Psoas muscle (tissue), 8 donors: ENCODE results near the gene HS3ST3A1. TPM values are rescaled to one million over a fixed set of nuclear protein-coding genes. Genes with fewer than 3 reads are reported as not detected.

Source experiments
- ATAC-seq, 4 donors: fragments of 200-7000 bp; cut with Tn5 transposase; one replicate each; pipeline ENCODE4 v1.9.1; 2020; ENCODE audit warnings: moderate library complexity in 3 of 4, mild to moderate bottlenecking in 2 of 4
- DNase-seq, 2 donors: peaks; one replicate each; pipeline ENCODE4 v3.0.0-alpha.2; 2020
- H3K27ac ChIP-seq: fragments of 200-600 bp; one replicate; pipeline ENCODE4 v1.8.0; 2022
- H3K27me3 ChIP-seq, 3 donors: fragments of 200-600 bp in 1 of 3; one replicate each; pipeline versions ENCODE4 v1.6.1 to v1.8.0; 2013 to 2022; ENCODE audit warnings: low read length in 2 of 3, mild to moderate bottlenecking in 2 of 3, moderate library complexity in 1 of 3; ENCODE audit not compliant: insufficient read depth in 3 of 3
- H3K36me3 ChIP-seq, 2 donors: fragments of 200-600 bp in 1 of 2; one replicate each; pipeline versions ENCODE4 v1.6.1 to v1.8.0; 2013 to 2022; ENCODE audit warnings: low read depth in 1 of 2, mild to moderate bottlenecking in 1 of 2, moderate library complexity in 1 of 2; ENCODE audit not compliant: insufficient read depth in 1 of 2
- H3K4me1 ChIP-seq: fragments of 200-600 bp; one replicate; pipeline ENCODE4 v1.8.0; 2022
- H3K4me3 ChIP-seq: fragments of 200-600 bp; one replicate; pipeline ENCODE4 v1.8.0; 2022; ENCODE audit warnings: mild to moderate bottlenecking
- H3K9me3 ChIP-seq: fragments of 200-600 bp; one replicate; pipeline ENCODE4 v1.8.0; 2022
- CTCF ChIP-seq: fragments of 200-600 bp; IDR thresholded peaks from one replicate; pipeline ENCODE4 v1.8.0; 2022; ENCODE audit warnings: antibody characterized with exemption
- WGBS, 3 donors: extraction: QIAGEN DNeasy Blood & Tissue Kit; methylation state at CpG; one replicate each; pipeline versions ENCODE4 v1.1.6 to v1.1.7; 2013; 5-methylcytosine and 5-hydroxymethylcytosine counted together
- intact Hi-C, 2 donors: fragments of 100-400 bp; cut with DNase I; formaldehyde crosslinking; loops; one replicate each; pipeline versions ENCODE4 v1.11.0 to v1.14.2; 2022
- polyA plus RNA-seq, 3 donors: library from polyadenylated mRNA; stranded (reverse); fragments of 200-250 nt; gene quantifications; one replicate each; pipeline ENCODE4 v1.2.3, GENCODE V29; 2013
- total RNA-seq, 4 donors: library from RNA; stranded (reverse); fragmentation: NEBNext Ultra II Directional in 2 of 4; extraction: Animal tissue kit (Norgen Biotek cat#: 25700) in 2 of 4; gene quantifications; one replicate each; pipeline versions ENCODE4 v1.2.1 to v1.2.4, GENCODE V29; 2021 to 2023
- donor health status: healthy with polysubstance abuse.
- donor health status: DM: no; HTN: no; CAD: no; lungs with moderate emphysema.
- donor health status: Bipolar disorder and iron deficiency.
- donor health status: healthy.
- donor health status: DM: yes; HTN: yes; CAD: no.
- donor health status: DM: no; HTN: no; CAD: no.
- donor health status: DM: no; HTN: no; CAD: no.
- donor health status: DM: yes; HTN: yes; CAD: no.

The HS3ST3A1 gene
- total and polyA plus RNA-seq, 7 donors: 0.13 to 0.64 (median 0.44) TPM; not detected in 2

DNA sequence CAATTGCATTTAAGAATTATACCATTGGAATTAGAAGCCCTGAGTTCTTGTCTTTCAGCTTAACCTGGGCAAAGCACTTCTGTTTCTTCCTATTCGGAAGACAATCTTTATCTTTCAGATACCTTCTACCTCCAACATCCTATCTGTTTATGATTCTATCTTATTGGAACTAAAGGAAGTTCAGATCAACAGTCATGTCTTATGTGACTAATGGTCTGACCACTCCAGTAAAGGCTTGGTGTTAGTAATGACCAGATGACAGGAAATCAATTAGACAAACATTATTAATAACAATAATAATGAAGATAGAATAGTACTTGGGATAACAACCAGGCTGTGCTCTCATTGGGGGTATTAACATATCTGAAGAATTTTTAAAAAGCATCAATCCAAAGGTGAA is 11.3 kb downstream of the HS3ST3A1 start:
- H3K4me1 ChIP-seq: peaks cover 11% of the 10 kb centered on the region
- no peaks in the 10 kb centered on the region for H3K36me3 ChIP-seq
- WGBS, 3 donors: 93 to 95% (median 95%) methylated on average over 1 of the region's 1 CpG
- H3K9me3 ChIP-seq: no peaks in the 10 kb centered on the region
- H3K27ac ChIP-seq: no peak overlapping the region
- no peak for TF ChIP-seq CTCF
- DNase-seq (no peak), ATAC-seq (no peak)
- intact Hi-C loops: no loop called here
- peaks cover 0 to 3% (median 0%) of the 10 kb centered on the region in 3 donors for H3K27me3 ChIP-seq
- H3K4me3 ChIP-seq: no peak overlapping the region

- no peak for TF ChIP-seq CTCF
- Histone ChIP-seq H3K4me3 (no peak overlapping the region), H3K9me3 (no peaks in the 10 kb centered on the region), H3K27ac (no peak overlapping the region), H3K4me1 (peaks cover 11% of the 10 kb centered on the region), H3K36me3 (no peaks in the 10 kb centered on the region), H3K27me3 (no peaks in the 10 kb centered on the region)
- ATAC-seq (no peak), DNase-seq (no peak)
- intact Hi-C loops: no loop called here
- WGBS, 3 donors: 64 to 70% (median 67%) methylated on average over 6 of the region's 6 CpGs
Observed at GRCh38 chr17:13589658-13590057, 12.1 kb downstream of the HS3ST3A1 start.

DNA sequence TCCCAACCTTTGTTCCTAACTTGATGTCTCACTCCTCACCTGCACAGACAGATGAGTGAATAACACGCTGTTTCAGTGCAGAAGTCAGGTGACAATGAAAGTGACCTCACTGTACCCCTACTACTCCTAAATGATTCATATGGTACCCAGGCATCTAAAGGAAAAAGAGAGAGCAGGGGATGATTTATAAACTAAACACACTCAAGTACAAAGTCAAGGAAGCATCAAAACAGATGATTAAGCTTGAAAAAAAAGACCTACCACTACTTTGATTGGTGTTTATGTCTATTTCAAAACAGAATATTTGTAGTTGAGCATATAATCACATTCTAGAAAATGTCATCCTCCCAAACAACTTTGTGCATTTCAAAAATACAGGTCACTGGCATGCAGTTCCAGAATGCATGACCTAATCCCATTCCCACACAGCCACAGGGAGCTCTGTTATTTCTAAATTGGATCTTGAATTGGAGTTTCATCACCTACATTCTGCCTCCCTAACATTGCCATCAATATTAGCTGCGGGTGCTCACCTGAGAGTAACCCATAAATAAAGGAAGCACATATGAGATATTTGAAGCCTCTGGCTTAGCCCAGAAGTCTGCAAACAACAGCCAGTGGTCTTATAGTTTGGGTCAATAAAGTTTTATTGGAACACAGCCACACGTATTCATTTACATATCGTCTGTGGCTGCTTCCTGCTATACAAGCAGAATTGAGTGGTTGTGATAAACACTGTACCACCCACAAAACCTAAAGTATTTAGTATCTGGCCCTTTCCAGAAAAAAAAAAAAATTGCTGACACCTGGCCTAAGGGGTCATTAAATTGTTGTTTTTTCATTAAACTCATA is 14.0 kb downstream of the HS3ST3A1 start:
- no peak overlapping the region for H3K4me3 ChIP-seq
- ATAC-seq: no peak
- H3K36me3 ChIP-seq: no peaks in the 10 kb centered on the region
- no peak for TF ChIP-seq CTCF
- no peaks in the 10 kb centered on the region for H3K9me3 ChIP-seq
- H3K27ac ChIP-seq: no peak overlapping the region
- DNase-seq: no peak
- H3K27me3 ChIP-seq: no peaks in the 10 kb centered on the region
- WGBS, 3 donors: 91 to 92% (median 92%) methylated on average over 4 of the region's 4 CpGs
- H3K4me1 ChIP-seq: peaks cover 8% of the 10 kb centered on the region
- intact Hi-C loops: no loop called here

DNA sequence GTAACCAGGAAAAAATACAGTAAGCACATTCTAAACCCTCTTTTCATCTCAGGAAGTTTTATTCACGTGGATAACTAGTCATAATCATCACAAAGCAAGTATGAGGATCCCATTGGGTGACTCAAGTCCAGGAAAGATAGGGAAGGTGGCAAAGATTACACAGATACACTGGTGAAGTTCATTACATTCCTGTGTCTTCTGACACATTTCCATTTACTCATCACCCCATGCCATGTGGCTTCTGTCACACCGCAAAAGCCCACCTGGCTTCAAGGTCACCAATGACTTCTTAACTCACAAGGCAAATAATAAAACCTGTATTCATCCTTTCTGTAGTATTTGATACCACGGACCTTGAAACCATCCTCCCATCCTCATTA is 17.0 kb downstream of the HS3ST3A1 start:
- ATAC-seq (no peak), DNase-seq (no peak)
- H3K27me3 ChIP-seq: no peaks in the 10 kb centered on the region
- WGBS, 3 donors: 82 to 88% (median 85%) methylated on average over 3 of the region's 3 CpGs
- no peaks in the 10 kb centered on the region for H3K36me3 ChIP-seq
- no peak overlapping the region for H3K27ac ChIP-seq
- H3K4me3 ChIP-seq: no peak overlapping the region
- no peaks in the 10 kb centered on the region for H3K9me3 ChIP-seq
- intact Hi-C loops: no loop called here
- no peaks in the 10 kb centered on the region for H3K4me1 ChIP-seq
- no peak for TF ChIP-seq CTCF
